Measurements from ENCODE around the gene CCDC69. TPM values are rescaled to one million over a fixed set of nuclear protein-coding genes. Genes with fewer than 3 reads are reported as not detected.
"Not testable (repeated sequence)": the region's sequence is repeated elsewhere in the genome, so short reads cannot be mapped to it uniquely, and the experiment has no call there.

CCDC69 gene
- total RNA-seq, 1 donor from 2014 or later = 4.4 TPM

- no peak overlapping the region for H3K4me3 ChIP-seq (ENCODE audit: low read depth, low read length)
- no peak for DNase-seq (ENCODE audit: low read depth)
- TF ChIP-seq, protein P1, sequence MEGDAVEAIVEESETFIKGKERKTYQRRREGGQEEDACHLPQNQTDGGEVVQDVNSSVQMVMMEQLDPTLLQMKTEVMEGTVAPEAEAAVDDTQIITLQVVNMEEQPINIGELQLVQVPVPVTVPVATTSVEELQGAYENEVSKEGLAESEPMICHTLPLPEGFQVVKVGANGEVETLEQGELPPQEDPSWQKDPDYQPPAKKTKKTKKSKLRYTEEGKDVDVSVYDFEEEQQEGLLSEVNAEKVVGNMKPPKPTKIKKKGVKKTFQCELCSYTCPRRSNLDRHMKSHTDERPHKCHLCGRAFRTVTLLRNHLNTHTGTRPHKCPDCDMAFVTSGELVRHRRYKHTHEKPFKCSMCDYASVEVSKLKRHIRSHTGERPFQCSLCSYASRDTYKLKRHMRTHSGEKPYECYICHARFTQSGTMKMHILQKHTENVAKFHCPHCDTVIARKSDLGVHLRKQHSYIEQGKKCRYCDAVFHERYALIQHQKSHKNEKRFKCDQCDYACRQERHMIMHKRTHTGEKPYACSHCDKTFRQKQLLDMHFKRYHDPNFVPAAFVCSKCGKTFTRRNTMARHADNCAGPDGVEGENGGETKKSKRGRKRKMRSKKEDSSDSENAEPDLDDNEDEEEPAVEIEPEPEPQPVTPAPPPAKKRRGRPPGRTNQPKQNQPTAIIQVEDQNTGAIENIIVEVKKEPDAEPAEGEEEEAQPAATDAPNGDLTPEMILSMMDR (IDR thresholded peaks at IDR 0.05; ENCODE audit: insufficient read depth, low read length, poor library complexity, severe bottlenecking) = no peak
- peaks cover 9% of the 10 kb centered on the region for H3K27me3 ChIP-seq (ENCODE audit: control insufficient read depth, insufficient read depth, low read length)
- H3K36me3 ChIP-seq (ENCODE audit: control insufficient read depth, insufficient read depth, low read length) = no peaks in the 10 kb centered on the region
These were observed 13.0 kb upstream of the CCDC69 start for GRCh38 chr5:151236888-151237287.

GRCh38 chr5:151235239-151235571 lies 11.3 kb upstream of the CCDC69 start:
- H3K4me3 ChIP-seq (ENCODE audit: low read depth, low read length); H3K27me3 ChIP-seq (ENCODE audit: control insufficient read depth, insufficient read depth, low read length); H3K36me3 ChIP-seq (ENCODE audit: control insufficient read depth, insufficient read depth, low read length); DNase-seq (ENCODE audit: low read depth): not testable (repeated sequence)

DNA sequence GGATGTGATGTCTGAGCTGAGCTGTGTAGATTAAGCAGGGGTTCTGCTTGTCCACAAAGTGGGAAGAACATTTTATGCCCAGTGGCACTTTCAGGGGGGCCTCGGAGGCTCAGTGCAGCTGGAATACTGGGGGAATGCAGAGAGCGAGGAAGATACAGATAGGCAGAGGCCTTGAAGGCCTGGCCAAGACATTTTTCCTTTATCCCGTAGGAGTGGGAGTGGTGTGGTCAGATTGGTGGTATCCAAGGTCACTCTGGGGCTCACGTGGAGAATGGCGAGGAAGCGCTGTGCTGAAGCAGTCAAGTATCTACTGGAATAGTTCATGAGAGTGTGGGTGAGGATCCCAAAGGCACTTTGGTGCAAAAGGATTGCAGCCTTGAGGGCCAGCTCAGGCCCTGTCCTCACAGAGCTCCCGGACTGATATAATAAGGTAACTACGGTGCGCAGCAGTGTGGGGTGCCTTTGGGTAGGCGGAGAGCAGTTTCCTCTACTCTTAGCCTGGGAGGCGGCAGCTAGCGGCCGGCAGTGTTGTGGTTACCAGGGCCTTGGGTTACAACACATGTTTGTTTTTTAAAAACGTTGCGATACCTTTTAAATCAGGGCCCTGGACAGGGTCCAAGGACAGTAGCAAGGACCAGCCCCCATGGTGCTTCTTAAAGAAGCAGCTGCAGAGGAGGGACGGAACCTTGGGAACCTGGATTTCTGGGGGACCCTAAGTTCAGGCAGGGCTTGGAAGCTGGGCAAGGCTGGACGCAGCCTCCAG lies 10.8 kb upstream of the CCDC69 start:
- TF ChIP-seq, protein P1 (IDR thresholded peaks at IDR 0.05; ENCODE audit: insufficient read depth, low read length, poor library complexity, severe bottlenecking) = no peak
- H3K27me3 ChIP-seq (ENCODE audit: control insufficient read depth, insufficient read depth, low read length) = peaks cover 9% of the 10 kb centered on the region
- no peak overlapping the region for H3K4me3 ChIP-seq (ENCODE audit: low read depth, low read length)
- no peaks in the 10 kb centered on the region for H3K36me3 ChIP-seq (ENCODE audit: control insufficient read depth, insufficient read depth, low read length)
- no peak for DNase-seq (ENCODE audit: low read depth)

- H3K36me3 ChIP-seq (ENCODE audit: control insufficient read depth, insufficient read depth, low read length) = no peaks in the 10 kb centered on the region
- H3K27me3 ChIP-seq (ENCODE audit: control insufficient read depth, insufficient read depth, low read length) = peaks cover 8% of the 10 kb centered on the region
- no peak overlapping the region for H3K4me3 ChIP-seq (ENCODE audit: low read depth, low read length)
- TF ChIP-seq, protein P1 (IDR thresholded peaks at IDR 0.05; ENCODE audit: insufficient read depth, low read length, poor library complexity, severe bottlenecking) = no peak
- DNase-seq (ENCODE audit: low read depth) = no peak
These were observed 9.8 kb upstream of the CCDC69 start for GRCh38 chr5:151233616-151234085.

- DNase-seq (ENCODE audit: low read depth) = no peak
- Histone ChIP-seq H3K4me3 (ENCODE audit: low read depth, low read length) (no peak overlapping the region), H3K27me3 (ENCODE audit: control insufficient read depth, insufficient read depth, low read length) (peaks cover 2% of the 10 kb centered on the region), H3K36me3 (ENCODE audit: control insufficient read depth, insufficient read depth, low read length) (no peaks in the 10 kb centered on the region)
- TF ChIP-seq, protein P1 (IDR thresholded peaks at IDR 0.05; ENCODE audit: insufficient read depth, low read length, poor library complexity, severe bottlenecking) = no peak
These were observed 7.5 kb upstream of the CCDC69 start for GRCh38 chr5:151231359-151231758.

DNA sequence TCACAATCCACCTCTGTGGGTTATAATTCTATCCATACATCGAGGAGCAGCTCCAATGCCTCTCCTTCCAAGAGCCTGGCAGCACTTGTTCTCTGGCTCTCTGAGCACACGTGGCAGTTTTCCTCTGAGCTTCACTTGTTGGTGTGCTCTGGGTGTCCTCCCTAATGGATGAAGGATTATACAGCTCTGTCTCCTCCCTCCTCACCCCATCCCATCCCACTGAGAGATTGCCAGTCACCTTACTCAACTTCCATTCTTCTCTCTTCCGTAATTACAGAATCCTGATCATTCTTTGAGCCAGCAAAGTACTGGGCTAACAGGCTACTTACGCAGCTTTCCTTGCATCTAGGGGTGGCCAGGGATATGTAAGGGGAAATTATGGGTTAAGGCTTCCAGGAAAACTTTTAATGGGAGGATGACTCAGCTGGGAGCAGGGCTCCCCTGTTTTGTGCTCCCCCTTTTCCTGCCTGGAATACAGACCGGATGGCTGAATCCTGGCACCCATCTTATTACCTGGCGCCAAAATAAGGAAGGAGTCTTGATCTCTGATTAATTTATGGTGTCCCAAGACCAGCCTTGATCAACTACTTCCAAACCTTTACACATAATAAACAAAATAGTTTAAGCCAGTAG lies 6.3 kb upstream of the CCDC69 start:
- DNase-seq (ENCODE audit: low read depth) = no peak
- TF ChIP-seq, protein P1 (IDR thresholded peaks at IDR 0.05; ENCODE audit: insufficient read depth, low read length, poor library complexity, severe bottlenecking) = no peak
- Histone ChIP-seq H3K27me3 (ENCODE audit: control insufficient read depth, insufficient read depth, low read length) (peaks cover 2% of the 10 kb centered on the region), H3K36me3 (ENCODE audit: control insufficient read depth, insufficient read depth, low read length) (no peaks in the 10 kb centered on the region), H3K4me3 (ENCODE audit: low read depth, low read length) (no peak overlapping the region)
